HG03469 (cell line): ENCODE measurements around the gene ATP1A1.

ENCODE experiments used
- ATAC-seq: cut with Tn5 transposase; IDR thresholded peaks from one replicate; pipeline ENCODE4 v1.9.1; 2021; ENCODE audit warnings: mild to moderate bottlenecking, moderate library complexity, moderate number of reproducible peaks; ENCODE audit not compliant: unreplicated experiment

ATP1A1 gene

GRCh38 chr1:116412480-116412798, 39.4 kb downstream of the ATP1A1 start:
- no peak for ATAC-seq

- ATAC-seq, result no peak
Observed at GRCh38 chr1:116412898-116413297, 39.9 kb downstream of the ATP1A1 start.

GRCh38 chr1:116413414-116413813, 40.4 kb downstream of the ATP1A1 start:
- no peak for ATAC-seq

GRCh38 chr1:116414364-116414763, 41.3 kb downstream of the ATP1A1 start:
- no peak for ATAC-seq

- ATAC-seq, result no peak
Observed at GRCh38 chr1:116415200-116415698, 42.2 kb downstream of the ATP1A1 start.

GRCh38 chr1:116415699-116416533, 42.9 kb downstream of the ATP1A1 start:
- ATAC-seq, result no peak

- no peak for ATAC-seq
Observed at GRCh38 chr1:116416854-116417513, 43.9 kb downstream of the ATP1A1 start.

- ATAC-seq, result no peak
Observed at GRCh38 chr1:116417678-116418077, 44.6 kb downstream of the ATP1A1 start.

GRCh38 chr1:116418091-116418830, 45.2 kb downstream of the ATP1A1 start:
- peak; percentile 64 for ATAC-seq

GRCh38 chr1:116420417-116421200, 47.6 kb downstream of the ATP1A1 start:
- ATAC-seq, result no peak

GRCh38 chr1:116424438-116424837, 51.4 kb downstream of the ATP1A1 start:
- no peak for ATAC-seq

- ATAC-seq, result no peak
Observed at GRCh38 chr1:116424863-116425262, 51.8 kb downstream of the ATP1A1 start.

GRCh38 chr1:116425987-116426386, 52.9 kb downstream of the ATP1A1 start:
- ATAC-seq, result no peak

- no peak for ATAC-seq
Observed at GRCh38 chr1:116426401-116426800, 53.4 kb downstream of the ATP1A1 start.

GRCh38 chr1:116428576-116428975, 55.5 kb downstream of the ATP1A1 start:
- no peak for ATAC-seq

- ATAC-seq, result no peak
Observed at GRCh38 chr1:116429821-116430374, 56.9 kb downstream of the ATP1A1 start.

- ATAC-seq, result no peak
Observed at GRCh38 chr1:116431870-116432500, 58.9 kb downstream of the ATP1A1 start.

GRCh38 chr1:116432655-116433265, 59.7 kb downstream of the ATP1A1 start:
- ATAC-seq, result no peak
